Memory B cell (primary cell): ENCODE measurements around the gene PAQR4.
A peak's percentile ranks its signal among the peaks of the same experiment; 100 is the strongest.

Experiments used
- ATAC-seq: fragments of 150-1000 bp; cut with Tn5 transposase; 2 replicates; pipeline ENCODE4 v1.10.0; 2021; ENCODE audit warnings: low read depth, mild to moderate bottlenecking, moderate library complexity
- DNase-seq, 2 donors: peaks; one replicate each; pipeline ENCODE4 v3.0.0; 2022; ENCODE audit warnings: low spot score in 2 of 2
- H3K27ac Mint-ChIP-seq: one replicate; pipeline ENCODE4 v1.8.0; 2022; ENCODE audit warnings: mild to moderate bottlenecking, moderate library complexity, mixed read lengths
- H3K27me3 Mint-ChIP-seq: one replicate; pipeline ENCODE4 v1.8.0; 2022; ENCODE audit warnings: mixed read lengths
- H3K36me3 Mint-ChIP-seq: one replicate; pipeline ENCODE4 v1.8.0; 2022; ENCODE audit warnings: mild to moderate bottlenecking, mixed read lengths
- H3K4me1 Mint-ChIP-seq: one replicate; pipeline ENCODE4 v1.8.0; 2022; ENCODE audit warnings: mixed read lengths
- H3K4me3 Mint-ChIP-seq: one replicate; pipeline ENCODE4 v1.8.0; 2022; ENCODE audit warnings: mild to moderate bottlenecking, moderate library complexity, mixed read lengths
- H3K9me3 Mint-ChIP-seq: one replicate; pipeline ENCODE4 v1.8.0; 2022; ENCODE audit warnings: mixed read lengths

The PAQR4 gene

DNA sequence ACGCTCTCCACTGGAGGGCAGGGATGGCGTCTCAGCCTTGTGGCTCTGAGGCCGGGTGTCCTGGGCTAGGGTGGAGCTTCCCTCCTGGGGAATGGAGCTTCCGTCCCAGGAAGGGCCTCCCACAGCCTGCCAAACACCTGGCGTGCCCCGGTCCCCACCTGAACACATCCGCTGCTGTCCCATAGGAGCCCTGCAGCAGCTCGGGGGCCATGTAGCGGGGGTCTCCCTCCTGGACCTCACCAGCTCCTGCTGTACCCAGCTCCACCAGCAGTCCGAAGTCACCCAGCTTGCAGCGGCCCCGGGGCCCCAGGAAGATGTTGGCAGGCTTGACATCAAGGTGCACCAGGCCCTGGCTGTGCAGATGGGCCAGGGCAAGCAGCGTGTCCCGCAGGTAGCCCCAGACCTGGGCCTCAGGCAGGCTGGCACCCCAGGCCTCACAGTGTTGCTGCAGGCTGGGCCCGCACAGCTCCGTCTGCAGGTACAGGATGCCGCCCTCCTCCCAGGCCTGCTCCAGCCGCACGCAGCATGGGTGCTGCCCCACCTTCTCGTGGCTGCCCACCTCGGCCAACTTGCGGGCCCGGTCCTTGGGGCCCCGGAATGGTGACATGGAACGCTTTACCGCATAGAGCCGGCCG, 6.1 kb downstream of the PAQR4 start:
- Mint-ChIP-seq H3K4me1 (peaks cover 5% of the 10 kb centered on the region), H3K36me3 (no peaks in the 10 kb centered on the region), H3K27me3 (peaks cover 10% of the 10 kb centered on the region), H3K4me3 (no peak overlapping the region), H3K27ac (no peak overlapping the region), H3K9me3 (no peaks in the 10 kb centered on the region)
- DNase-seq (no peak), ATAC-seq (no peak)

- no peak for DNase-seq
- no peak for ATAC-seq
- Mint-ChIP-seq H3K9me3 (no peaks in the 10 kb centered on the region), H3K27me3 (peaks cover 5% of the 10 kb centered on the region), H3K36me3 (no peaks in the 10 kb centered on the region), H3K4me1 (peaks cover under 1% of the 10 kb centered on the region), H3K4me3 (no peak overlapping the region), H3K27ac (no peak overlapping the region)
Measured at GRCh38 chr16:2976201-2976600, 7.1 kb downstream of the PAQR4 start.

- Mint-ChIP-seq H3K9me3 (no peaks in the 10 kb centered on the region), H3K4me3 (no peak overlapping the region), H3K36me3 (no peaks in the 10 kb centered on the region), H3K27ac (no peak overlapping the region), H3K4me1 (peaks cover under 1% of the 10 kb centered on the region), H3K27me3 (peaks cover 4% of the 10 kb centered on the region)
- ATAC-seq (no peak), DNase-seq (no peak)
Measured at GRCh38 chr16:2976673-2977072, 7.5 kb downstream of the PAQR4 start.

GRCh38 chr16:2977440-2977839, 8.3 kb downstream of the PAQR4 start:
- Mint-ChIP-seq H3K27me3 (no peaks in the 10 kb centered on the region), H3K4me1 (peaks cover 4% of the 10 kb centered on the region), H3K9me3 (no peaks in the 10 kb centered on the region), H3K27ac (no peak overlapping the region), H3K36me3 (no peaks in the 10 kb centered on the region), H3K4me3 (no peak overlapping the region)
- ATAC-seq (no peak), DNase-seq (no peak)

- H3K36me3 Mint-ChIP-seq = no peaks in the 10 kb centered on the region
- no peaks in the 10 kb centered on the region for H3K9me3 Mint-ChIP-seq
- peaks cover 8% of the 10 kb centered on the region for H3K4me1 Mint-ChIP-seq
- peak overlapping the region; percentile 81 for H3K27ac Mint-ChIP-seq
- no peaks in the 10 kb centered on the region for H3K27me3 Mint-ChIP-seq
- DNase-seq (no peak), ATAC-seq (no peak)
- H3K4me3 Mint-ChIP-seq = peak overlapping the region; percentile 83
Measured at GRCh38 chr16:2979669-2980226, 10.6 kb downstream of the PAQR4 start.

- no peaks in the 10 kb centered on the region for H3K27me3 Mint-ChIP-seq
Measured at GRCh38 chr16:2980227-2981176, 11.4 kb downstream of the PAQR4 start, which contains the start of gene PKMYT1. PKMYT1 (minus strand) TSS chr16:2980446; CDS start chr16:2979657, 789 bp downstream.

DNA sequence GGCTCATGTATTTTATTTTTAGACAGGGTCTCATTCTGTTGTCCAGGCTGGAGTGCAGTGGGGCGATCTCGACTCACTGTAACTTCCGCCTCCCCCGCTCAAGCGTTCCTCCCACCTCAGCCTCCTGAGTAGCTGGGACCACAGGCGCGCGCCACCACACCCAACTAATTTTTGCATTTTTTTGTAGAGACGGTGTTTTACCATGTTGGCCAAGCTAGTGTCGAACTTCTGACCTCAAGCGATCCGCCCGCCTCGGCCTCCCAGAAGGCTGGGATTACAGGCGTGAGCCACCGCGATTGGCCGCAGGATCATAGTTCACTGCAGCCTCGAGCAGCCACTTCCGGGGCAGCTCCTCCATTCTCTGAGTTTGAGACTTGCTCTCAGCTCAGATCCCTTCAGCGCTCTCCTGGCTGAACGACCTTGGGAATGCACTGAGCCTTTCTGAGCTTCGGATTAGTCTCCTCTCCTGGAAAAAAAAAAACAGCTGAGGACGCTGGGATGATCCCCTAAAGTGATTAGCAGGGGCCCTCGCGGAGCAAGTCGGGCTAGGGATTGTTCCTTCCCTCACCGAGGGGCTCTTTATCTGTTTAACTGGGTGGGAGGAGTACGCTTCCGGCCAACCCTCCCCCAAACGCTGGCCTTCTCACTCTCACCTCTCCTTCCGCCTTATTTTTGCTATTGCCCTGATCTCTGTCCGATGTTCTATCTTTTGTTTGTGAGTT, 12.2 kb downstream of the PAQR4 start:
- H3K4me3 Mint-ChIP-seq = peak overlapping the region; percentile 76
- H3K9me3 Mint-ChIP-seq = no peaks in the 10 kb centered on the region
- peak overlapping the region; percentile 37 for H3K27ac Mint-ChIP-seq
- DNase-seq (no peak), ATAC-seq (no peak)
- no peaks in the 10 kb centered on the region for H3K36me3 Mint-ChIP-seq
- peaks cover under 1% of the 10 kb centered on the region for H3K27me3 Mint-ChIP-seq
- peaks cover 8% of the 10 kb centered on the region for H3K4me1 Mint-ChIP-seq

More at GRCh38 chr16:2980227-2981176, 11.4 kb downstream of the PAQR4 start, which contains the start of gene PKMYT1:
- peak; percentile 91 for ATAC-seq
- H3K27ac Mint-ChIP-seq = peak within 1 kb of the TSS; percentile 81
- no peaks in the 10 kb centered on the region for H3K36me3 Mint-ChIP-seq
- no peaks in the 10 kb centered on the region for H3K9me3 Mint-ChIP-seq
- peak; percentile 96 to 97 for DNase-seq
- H3K4me1 Mint-ChIP-seq = peaks cover 8% of the 10 kb centered on the region
- peak within 1 kb of the TSS; percentile 83 for H3K4me3 Mint-ChIP-seq

DNA sequence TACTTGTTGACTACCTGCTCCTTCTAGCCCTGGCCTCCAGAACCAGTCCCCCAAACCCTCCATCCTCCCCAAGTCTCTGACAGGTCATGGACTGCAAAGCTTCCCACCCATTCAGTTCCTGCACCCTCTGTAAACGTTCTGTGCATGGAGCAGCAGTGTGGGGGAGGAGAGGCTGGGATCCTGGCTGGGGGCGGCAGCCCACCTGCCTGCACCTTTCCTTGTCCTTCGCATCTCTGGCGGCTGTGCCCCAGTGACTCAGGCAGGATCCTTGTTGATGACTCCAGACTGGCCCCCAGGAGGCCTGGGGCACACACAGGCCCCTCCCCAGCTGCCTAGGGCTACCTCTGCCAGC, 12.7 kb downstream of the PAQR4 start:
- Mint-ChIP-seq H3K9me3 (no peaks in the 10 kb centered on the region), H3K36me3 (no peaks in the 10 kb centered on the region), H3K4me3 (peak overlapping the region; percentile 76), H3K27ac (peak overlapping the region; percentile 37), H3K4me1 (peaks cover 8% of the 10 kb centered on the region), H3K27me3 (peaks cover 5% of the 10 kb centered on the region)
- ATAC-seq (no peak), DNase-seq (no peak)

GRCh38 chr16:2982402-2982801, 13.3 kb downstream of the PAQR4 start:
- ATAC-seq (no peak), DNase-seq (no peak)
- no peaks in the 10 kb centered on the region for H3K36me3 Mint-ChIP-seq
- H3K4me1 Mint-ChIP-seq = peaks cover 8% of the 10 kb centered on the region
- H3K27me3 Mint-ChIP-seq = peaks cover 5% of the 10 kb centered on the region
- no peak overlapping the region for H3K27ac Mint-ChIP-seq
- peak overlapping the region; percentile 46 for H3K4me3 Mint-ChIP-seq
- no peaks in the 10 kb centered on the region for H3K9me3 Mint-ChIP-seq

DNA sequence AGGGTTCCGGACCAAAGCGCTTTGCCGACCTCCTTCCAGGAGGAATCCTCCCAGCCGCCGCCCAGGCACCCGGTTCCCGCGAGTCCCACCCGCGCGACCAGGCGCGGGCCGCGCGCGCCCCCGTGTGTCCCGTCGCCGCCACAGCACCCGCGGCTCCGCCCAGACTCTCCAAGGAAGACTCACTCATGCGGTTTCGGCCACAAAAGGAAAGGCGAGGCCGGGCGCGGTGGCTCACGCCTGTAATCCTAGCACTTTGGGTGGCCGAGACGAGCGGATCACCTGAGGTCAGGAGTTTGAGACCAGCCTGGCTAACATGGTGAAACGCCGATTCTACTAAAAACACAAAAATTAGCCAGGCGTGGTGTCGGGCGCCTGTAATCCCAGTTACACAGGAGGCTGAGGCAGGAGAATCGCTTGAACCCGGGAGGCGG, 14.6 kb downstream of the PAQR4 start:
- Mint-ChIP-seq H3K27me3 (peaks cover 5% of the 10 kb centered on the region), H3K4me3 (peak overlapping the region; percentile 53), H3K9me3 (no peaks in the 10 kb centered on the region), H3K27ac (no peak overlapping the region), H3K36me3 (no peaks in the 10 kb centered on the region), H3K4me1 (peaks cover 8% of the 10 kb centered on the region)
- DNase-seq (peak in 1 of 2 donors; percentile 62), ATAC-seq (peak; percentile 37)

DNA sequence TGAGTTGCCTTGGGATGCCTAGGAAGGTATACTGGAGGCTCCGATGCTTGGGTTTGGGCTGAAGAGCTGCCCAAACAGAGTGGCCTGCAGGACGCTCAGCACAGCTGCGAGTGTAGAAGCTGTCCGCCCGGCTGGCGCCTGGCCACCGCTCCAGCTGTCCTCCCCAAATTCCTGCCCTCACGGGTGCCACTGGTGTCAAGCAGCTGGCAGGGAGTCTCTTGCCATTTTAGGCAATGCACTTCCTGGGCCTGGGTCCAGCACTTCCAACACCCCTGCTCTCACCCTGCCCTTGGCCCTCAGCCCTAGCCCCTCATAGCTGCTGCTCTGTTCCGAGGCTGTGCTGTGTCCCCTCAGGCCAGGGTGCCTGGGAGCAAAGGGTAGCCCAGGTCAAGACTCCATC, 16.3 kb downstream of the PAQR4 start:
- Mint-ChIP-seq H3K4me1 (peaks cover 8% of the 10 kb centered on the region), H3K36me3 (no peaks in the 10 kb centered on the region), H3K4me3 (no peak overlapping the region), H3K9me3 (no peaks in the 10 kb centered on the region), H3K27me3 (peaks cover 7% of the 10 kb centered on the region), H3K27ac (no peak overlapping the region)
- DNase-seq (no peak), ATAC-seq (no peak)

- ATAC-seq (no peak), DNase-seq (no peak)
- H3K4me1 Mint-ChIP-seq = peaks cover 8% of the 10 kb centered on the region
- no peaks in the 10 kb centered on the region for H3K9me3 Mint-ChIP-seq
- H3K4me3 Mint-ChIP-seq = no peak overlapping the region
- H3K27ac Mint-ChIP-seq = no peak overlapping the region
- H3K27me3 Mint-ChIP-seq = peaks cover 7% of the 10 kb centered on the region
- no peaks in the 10 kb centered on the region for H3K36me3 Mint-ChIP-seq
Measured at GRCh38 chr16:2985893-2986355, 16.8 kb downstream of the PAQR4 start.

- Mint-ChIP-seq H3K4me3 (no peak overlapping the region), H3K27ac (no peak overlapping the region)
- no peak for ATAC-seq
Measured at GRCh38 chr16:2986623-2987188, 17.6 kb downstream of the PAQR4 start.

More at GRCh38 chr16:2986623-2987188, 17.6 kb downstream of the PAQR4 start:
- Mint-ChIP-seq H3K4me1 (peaks cover 7% of the 10 kb centered on the region), H3K36me3 (no peaks in the 10 kb centered on the region), H3K27me3 (peaks cover 7% of the 10 kb centered on the region), H3K9me3 (no peaks in the 10 kb centered on the region)
- DNase-seq = no peak
